Measurements from ENCODE around the gene ARHGAP1.

The ARHGAP1 gene

GRCh38 chr11:46655631-46656030, 44.8 kb downstream of the ARHGAP1 start:
- no peak for TF ChIP-seq CTCF (IDR thresholded peaks at IDR 0.05; ENCODE audit: unreplicated experiment in 3 of 3)
- H3K9me3 Mint-ChIP-seq, result no peaks in the 10 kb centered on the region
- H3K36me3 Mint-ChIP-seq (ENCODE audit: low read depth), result peaks cover 70% of the 10 kb centered on the region
- H3K4me1 Mint-ChIP-seq, result no peaks in the 10 kb centered on the region
- H3K4me3 Mint-ChIP-seq, result no peak overlapping the region
- no peak overlapping the region for H3K27ac Mint-ChIP-seq
- H3K27me3 Mint-ChIP-seq (ENCODE audit: low read depth), result no peaks in the 10 kb centered on the region

- TF ChIP-seq CTCF (IDR thresholded peaks at IDR 0.05; ENCODE audit: unreplicated experiment in 3 of 3), result no peak
- H3K36me3 Mint-ChIP-seq (ENCODE audit: low read depth), result peaks cover 56% of the 10 kb centered on the region
- H3K4me1 Mint-ChIP-seq, result peaks cover 9% of the 10 kb centered on the region
- no peaks in the 10 kb centered on the region for H3K27me3 Mint-ChIP-seq (ENCODE audit: low read depth)
- H3K9me3 Mint-ChIP-seq, result no peaks in the 10 kb centered on the region
- peak overlapping the region in 2 of 3 experiments; percentile 32 to 67 for H3K4me3 Mint-ChIP-seq
- peak overlapping the region; percentile 89 to 98 (median 95) for H3K27ac Mint-ChIP-seq
Measured at GRCh38 chr11:46649180-46649738, 51.2 kb downstream of the ARHGAP1 start.

- no peak overlapping the region for H3K27ac Mint-ChIP-seq
Measured at GRCh38 chr11:46643986-46644385, 56.4 kb downstream of the ARHGAP1 start.

GRCh38 chr11:46643531-46643930, 56.9 kb downstream of the ARHGAP1 start:
- H3K9me3 Mint-ChIP-seq, result no peaks in the 10 kb centered on the region
- no peaks in the 10 kb centered on the region for H3K27me3 Mint-ChIP-seq (ENCODE audit: low read depth)
- H3K36me3 Mint-ChIP-seq (ENCODE audit: low read depth), result peaks cover 50% of the 10 kb centered on the region
- no peak for TF ChIP-seq CTCF (IDR thresholded peaks at IDR 0.05; ENCODE audit: unreplicated experiment in 3 of 3)
- no peak overlapping the region for H3K27ac Mint-ChIP-seq
- no peaks in the 10 kb centered on the region for H3K4me1 Mint-ChIP-seq
- no peak overlapping the region for H3K4me3 Mint-ChIP-seq

More at GRCh38 chr11:46643986-46644385, 56.4 kb downstream of the ARHGAP1 start:
- Mint-ChIP-seq H3K4me3 (no peak overlapping the region), H3K9me3 (no peaks in the 10 kb centered on the region), H3K4me1 (peaks cover 2% of the 10 kb centered on the region), H3K36me3 (ENCODE audit: low read depth) (peaks cover 49% of the 10 kb centered on the region), H3K27me3 (ENCODE audit: low read depth) (no peaks in the 10 kb centered on the region)
- TF ChIP-seq CTCF (IDR thresholded peaks at IDR 0.05; ENCODE audit: unreplicated experiment in 3 of 3), result no peak

GRCh38 chr11:46642627-46643335, 57.6 kb downstream of the ARHGAP1 start:
- TF ChIP-seq CTCF (IDR thresholded peaks at IDR 0.05; ENCODE audit: unreplicated experiment in 3 of 3), result no peak

GRCh38 chr11:46641639-46642038, 58.8 kb downstream of the ARHGAP1 start:
- H3K9me3 Mint-ChIP-seq, result no peaks in the 10 kb centered on the region
- H3K36me3 Mint-ChIP-seq (ENCODE audit: low read depth), result peaks cover 50% of the 10 kb centered on the region
- H3K27ac Mint-ChIP-seq, result peak overlapping the region in 1 of 3 experiments; percentile 17
- no peaks in the 10 kb centered on the region for H3K27me3 Mint-ChIP-seq (ENCODE audit: low read depth)
- no peaks in the 10 kb centered on the region for H3K4me1 Mint-ChIP-seq
- no peak for TF ChIP-seq CTCF (IDR thresholded peaks at IDR 0.05; ENCODE audit: unreplicated experiment in 3 of 3)
- H3K4me3 Mint-ChIP-seq, result no peak overlapping the region

More at GRCh38 chr11:46642627-46643335, 57.6 kb downstream of the ARHGAP1 start:
- H3K27ac Mint-ChIP-seq, result no peak overlapping the region
- H3K4me3 Mint-ChIP-seq, result no peak overlapping the region
- peaks cover 53% of the 10 kb centered on the region for H3K36me3 Mint-ChIP-seq (ENCODE audit: low read depth)
- no peaks in the 10 kb centered on the region for H3K4me1 Mint-ChIP-seq
- H3K9me3 Mint-ChIP-seq, result no peaks in the 10 kb centered on the region
- no peaks in the 10 kb centered on the region for H3K27me3 Mint-ChIP-seq (ENCODE audit: low read depth)

Measured in nephron (organoid).